Prostate gland (tissue), 2 donors: Measurements from ENCODE around the gene LINC00305. TPM values are rescaled to one million over a fixed set of nuclear protein-coding genes. Genes with fewer than 3 reads are reported as not detected.

Source experiments
- DNase-seq: peaks from one replicate; pipeline ENCODE4 v3.0.0-alpha.2; 2019; ENCODE audit warnings: low spot score
- H3K27ac ChIP-seq, 2 donors: fragments of 200-600 bp; sonication (generic); 2 replicates each; pipeline ENCODE4 v1.5.1; 2017 to 2019
- H3K27me3 ChIP-seq: fragments of 200-600 bp; sonication (generic); replicated peaks from 2 replicates; pipeline ENCODE4 v1.5.1; 2019; ENCODE audit not compliant: insufficient read depth
- H3K36me3 ChIP-seq, 2 donors: fragments of 200-600 bp; sonication (generic); 1 replicate in 1 of 2; 2 replicates in 1 of 2; pipeline versions ENCODE4 v1.5.1 to v1.8.1; 2017 to 2019
- H3K4me1 ChIP-seq: fragments of 200-600 bp; sonication (generic); replicated peaks from 2 replicates; pipeline ENCODE4 v1.5.1; 2019
- H3K4me3 ChIP-seq, 2 donors: fragments of 200-600 bp; sonication (generic); 2 replicates each; pipeline ENCODE4 v1.5.1; 2017 to 2019
- H3K9me3 ChIP-seq: fragments of 200-600 bp; sonication (generic); 2 replicates; pipeline ENCODE4 v1.5.1; 2017
- CTCF ChIP-seq, 4 experiments: fragments of 200-600 bp in 2 of 4; fragments of 450-650 bp in 2 of 4; sonication (generic) in 2 of 4; IDR thresholded peaks; 1 replicate in 3 of 4; 2 replicates in 1 of 4; pipeline ENCODE4 v1.5.1; 2016 to 2019; ENCODE audit warnings: antibody characterized with exemption in 4 of 4, mild to moderate bottlenecking in 2 of 4, moderate library complexity in 2 of 4
- POLR2A ChIP-seq: fragments of 450-650 bp; IDR thresholded peaks from one replicate; pipeline ENCODE4 v1.6.1; 2016; ENCODE audit warnings: antibody characterized with exemption, mild to moderate bottlenecking
- POLR2AphosphoS5 ChIP-seq: sonication (generic); formaldehyde crosslinking; IDR thresholded peaks from one replicate; pipeline ENCODE4 v1.6.1; 2017; ENCODE audit warnings: antibody characterized with exemption
- WGBS: methylation state at CpG from one replicate; pipeline ENCODE4 v1.1.5; 2018; 5-methylcytosine and 5-hydroxymethylcytosine counted together
- intact Hi-C: fragments of 100-400 bp; cut with DNase I; formaldehyde crosslinking; loops from one replicate; pipeline ENCODE4 v1.14.2; 2022
- total RNA-seq, 2 donors: library from RNA; depleted of rRNA; stranded (reverse); fragments of >200 nt; gene quantifications; one replicate each; pipeline ENCODE4 v1.1.0, GENCODE V29; 2016

Gene LINC00305
- total RNA-seq, 2 donors from 2014 or later = not detected

GRCh38 chr18:64032312-64032711, 116.6 kb downstream of the LINC00305 start:
- Histone ChIP-seq H3K36me3 (no peaks in the 10 kb centered on the region), H3K27me3 (no peaks in the 10 kb centered on the region), H3K4me1 (no peaks in the 10 kb centered on the region), H3K9me3 (no peaks in the 10 kb centered on the region), H3K27ac (no peak overlapping the region), H3K4me3 (no peak overlapping the region)
- intact Hi-C loops = no loop called here
- no peak for TF ChIP-seq CTCF (IDR thresholded peaks at IDR 0.05)
- no peak for DNase-seq
- WGBS = 67% methylated on average over 6 of the region's 6 CpGs

DNA sequence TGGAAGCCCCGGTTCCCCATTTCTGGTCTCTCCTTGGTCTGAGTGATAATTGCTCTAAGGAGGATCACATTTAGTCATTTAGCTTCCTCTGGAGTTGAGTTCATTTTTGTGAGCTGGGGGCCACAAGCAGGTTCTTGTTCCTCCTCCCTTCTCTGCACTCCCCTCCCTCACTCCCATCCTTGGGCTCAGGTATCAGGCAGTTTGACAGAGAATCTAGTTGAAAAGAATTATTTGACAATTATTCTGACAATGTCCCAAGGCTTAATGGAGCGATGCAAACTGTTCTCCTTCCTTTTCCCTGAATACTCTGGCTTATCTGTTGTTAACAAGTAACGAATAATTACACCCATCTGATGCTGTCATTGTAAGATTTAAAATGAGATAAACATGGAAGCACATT, 117.5 kb downstream of the LINC00305 start:
- Histone ChIP-seq H3K4me1 (no peaks in the 10 kb centered on the region), H3K9me3 (no peaks in the 10 kb centered on the region), H3K27ac (no peak overlapping the region), H3K36me3 (no peaks in the 10 kb centered on the region), H3K4me3 (no peak overlapping the region), H3K27me3 (no peaks in the 10 kb centered on the region)
- 72% methylated on average over 3 of the region's 3 CpGs for WGBS
- no peak for TF ChIP-seq CTCF (IDR thresholded peaks at IDR 0.05)
- no peak for TF ChIP-seq POLR2A
- no peak for TF ChIP-seq POLR2AphosphoS5
- no peak for DNase-seq
- intact Hi-C loops = no loop called here

Other genes starting within 250 kb of the LINC00305 start
- gene SERPINB10, start 241.1 kb downstream of the LINC00305 start, total RNA-seq = under 1 TPM in 1 of 2 donors, not detected in 1; 0.55 TPM
- not detected for gene HMSD, start 199.8 kb downstream of the LINC00305 start, total RNA-seq
- gene SERPINB8, start 179.0 kb downstream of the LINC00305 start, total RNA-seq = 1 to 10 TPM; 2.0 to 5.3 TPM